ENCODE results near the gene GGCT.

GGCT gene

DNA sequence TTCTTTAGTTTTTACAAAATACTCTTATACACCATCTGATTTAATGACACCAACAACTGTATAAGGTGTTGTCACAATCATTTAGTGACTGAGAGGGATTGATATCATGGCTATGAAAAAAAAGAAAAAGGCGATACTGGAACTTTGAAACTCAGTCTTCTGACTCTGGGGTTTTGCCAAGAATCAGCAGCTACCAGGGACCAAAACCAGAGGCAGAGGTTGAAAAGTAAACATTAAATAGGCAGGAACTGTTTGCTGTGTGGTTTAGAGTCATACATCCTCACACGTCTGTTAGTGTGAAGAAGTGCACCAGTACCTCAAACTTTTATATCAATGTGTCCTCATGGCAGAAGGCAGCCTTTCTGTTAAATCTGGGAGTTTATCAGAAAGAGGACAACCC, 19.9 kb upstream of the GGCT start:
- Histone ChIP-seq H3K79me1 (ENCODE audit: low read length) (no peaks in the 10 kb centered on the region), H3K36me3 (ENCODE audit: control insufficient read depth in 1 of 2, insufficient read depth in 2 of 2, low read length in 2 of 2) (no peaks in the 10 kb centered on the region), H3K27ac (ENCODE audit: low read depth, low read length) (no peak overlapping the region), H4K12ac (ENCODE audit: low read depth, low read length) (no peak overlapping the region), H3K18ac (ENCODE audit: low read length) (no peak overlapping the region), H3K4me3 (ENCODE audit: low read depth, low read length) (no peak overlapping the region), H3K4me1 (ENCODE audit: control insufficient read depth in 1 of 2, insufficient read depth in 2 of 2, low read length in 2 of 2) (peaks cover 0 to 3% of the 10 kb centered on the region in 2 experiments), H2AFZ (ENCODE audit: insufficient read depth, low read length, poor library complexity) (no peak overlapping the region), H4K8ac (ENCODE audit: low read depth, low read length) (no peak overlapping the region), H3K23ac (ENCODE audit: low read length) (no peak overlapping the region), H2AK5ac (ENCODE audit: low read length) (no peak overlapping the region), H2BK120ac (ENCODE audit: insufficient read depth, low read length, poor library complexity) (no peak overlapping the region), H2BK12ac (ENCODE audit: low read length) (no peak overlapping the region), H3K4ac (ENCODE audit: low read depth, low read length) (no peak overlapping the region), H3K9me3 (ENCODE audit: insufficient read depth, low read depth, low read length) (no peaks in the 10 kb centered on the region), H3K9ac (ENCODE audit: low read length) (no peak overlapping the region), H3K27me3 (ENCODE audit: insufficient read depth, low read length) (no peaks in the 10 kb centered on the region), H3K14ac (ENCODE audit: low read length) (no peak overlapping the region), H3K4me2 (ENCODE audit: low read length) (no peak overlapping the region), H2BK5ac (ENCODE audit: low read depth, low read length, poor library complexity) (no peak overlapping the region), H3K79me2 (ENCODE audit: control insufficient read depth, insufficient read depth, low read length, poor library complexity) (no peaks in the 10 kb centered on the region), H4K91ac (ENCODE audit: low read depth, low read length) (no peak overlapping the region)
- WGBS (ENCODE audit: extremely low coverage, insufficient coverage, insufficient read length): no CpG with 5 or more reads among the region's 2 CpGs
- DNase-seq: no peak

DNA sequence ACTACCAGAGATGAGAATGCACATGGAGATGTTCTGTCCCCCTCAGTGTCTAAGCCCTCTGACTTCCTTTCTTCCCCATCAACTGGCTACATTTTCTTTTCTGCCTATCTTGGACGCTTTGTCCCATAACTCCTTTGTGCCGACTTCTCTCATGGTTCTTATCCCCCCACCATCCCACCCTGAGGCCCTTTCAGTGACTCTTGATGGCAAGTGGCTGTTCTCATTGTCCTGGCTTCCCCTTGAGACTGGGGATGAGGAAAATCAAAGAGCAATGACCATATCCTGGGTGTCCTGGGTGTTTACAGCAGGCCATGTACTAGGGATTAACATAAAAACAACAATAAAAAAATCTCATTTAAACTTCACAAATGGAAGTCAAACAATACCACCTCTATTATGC, 18.8 kb upstream of the GGCT start:
- Histone ChIP-seq H3K4ac (ENCODE audit: low read depth, low read length) (no peak overlapping the region), H2BK5ac (ENCODE audit: low read depth, low read length, poor library complexity) (no peak overlapping the region), H3K4me2 (ENCODE audit: low read length) (no peak overlapping the region), H3K23ac (ENCODE audit: low read length) (no peak overlapping the region), H2BK12ac (ENCODE audit: low read length) (no peak overlapping the region), H4K91ac (ENCODE audit: low read depth, low read length) (no peak overlapping the region), H3K9me3 (ENCODE audit: insufficient read depth, low read depth, low read length) (no peaks in the 10 kb centered on the region), H3K9ac (ENCODE audit: low read length) (no peak overlapping the region), H3K14ac (ENCODE audit: low read length) (no peak overlapping the region), H4K8ac (ENCODE audit: low read depth, low read length) (no peak overlapping the region), H3K18ac (ENCODE audit: low read length) (no peak overlapping the region), H3K4me1 (ENCODE audit: control insufficient read depth in 1 of 2, insufficient read depth in 2 of 2, low read length in 2 of 2) (peaks cover 0 to 3% of the 10 kb centered on the region in 2 experiments), H2AFZ (ENCODE audit: insufficient read depth, low read length, poor library complexity) (no peak overlapping the region), H4K12ac (ENCODE audit: low read depth, low read length) (no peak overlapping the region), H2BK120ac (ENCODE audit: insufficient read depth, low read length, poor library complexity) (no peak overlapping the region), H3K27ac (ENCODE audit: low read depth, low read length) (no peak overlapping the region), H3K4me3 (ENCODE audit: low read depth, low read length) (no peak overlapping the region), H3K36me3 (ENCODE audit: control insufficient read depth in 1 of 2, insufficient read depth in 2 of 2, low read length in 2 of 2) (no peaks in the 10 kb centered on the region), H3K79me2 (ENCODE audit: control insufficient read depth, insufficient read depth, low read length, poor library complexity) (no peaks in the 10 kb centered on the region), H3K27me3 (ENCODE audit: insufficient read depth, low read length) (no peaks in the 10 kb centered on the region), H2AK5ac (ENCODE audit: low read length) (no peak overlapping the region), H3K79me1 (ENCODE audit: low read length) (no peaks in the 10 kb centered on the region)
- WGBS (ENCODE audit: extremely low coverage, insufficient coverage, insufficient read length): no CpG with 5 or more reads among the region's 2 CpGs
- DNase-seq: no peak

DNA sequence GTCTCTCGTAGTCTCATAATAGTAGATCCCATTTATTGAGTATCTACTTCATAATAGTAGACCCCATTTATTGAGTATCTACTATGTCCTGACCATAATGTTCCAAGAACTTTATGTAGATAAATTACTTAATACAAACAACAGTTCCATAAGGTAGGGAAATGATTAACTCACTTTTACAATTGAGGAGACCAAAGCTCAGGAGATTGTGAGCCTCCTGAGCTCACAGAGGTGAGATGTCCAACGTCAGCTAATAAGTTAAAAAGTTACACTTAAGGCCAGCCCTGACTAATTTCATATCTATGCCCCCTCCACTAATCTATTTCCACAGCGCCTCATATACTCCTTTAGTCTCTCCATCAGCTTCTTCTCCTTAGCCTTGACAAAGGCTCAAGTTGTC, 17.5 kb upstream of the GGCT start:
- H3K4me1 ChIP-seq (ENCODE audit: control insufficient read depth in 1 of 2, insufficient read depth in 2 of 2, low read length in 2 of 2): peaks cover 0 to 3% of the 10 kb centered on the region in 2 experiments
- H2AK5ac ChIP-seq (ENCODE audit: low read length): no peak overlapping the region
- DNase-seq: no peak
- H2BK12ac ChIP-seq (ENCODE audit: low read length): no peak overlapping the region
- H4K12ac ChIP-seq (ENCODE audit: low read depth, low read length): no peak overlapping the region
- no peak overlapping the region for H3K27ac ChIP-seq (ENCODE audit: low read depth, low read length)
- WGBS (ENCODE audit: extremely low coverage, insufficient coverage, insufficient read length): no CpG with 5 or more reads among the region's 3 CpGs
- H4K91ac ChIP-seq (ENCODE audit: low read depth, low read length): no peak overlapping the region
- no peak overlapping the region for H3K14ac ChIP-seq (ENCODE audit: low read length)
- H3K9ac ChIP-seq (ENCODE audit: low read length): no peak overlapping the region
- no peaks in the 10 kb centered on the region for H3K79me2 ChIP-seq (ENCODE audit: control insufficient read depth, insufficient read depth, low read length, poor library complexity)
- no peak overlapping the region for H3K4ac ChIP-seq (ENCODE audit: low read depth, low read length)
- no peak overlapping the region for H2BK120ac ChIP-seq (ENCODE audit: insufficient read depth, low read length, poor library complexity)
- H3K4me3 ChIP-seq (ENCODE audit: low read depth, low read length): no peak overlapping the region
- no peaks in the 10 kb centered on the region for H3K79me1 ChIP-seq (ENCODE audit: low read length)
- no peak overlapping the region for H2AFZ ChIP-seq (ENCODE audit: insufficient read depth, low read length, poor library complexity)
- H3K36me3 ChIP-seq (ENCODE audit: control insufficient read depth in 1 of 2, insufficient read depth in 2 of 2, low read length in 2 of 2): no peaks in the 10 kb centered on the region
- H4K8ac ChIP-seq (ENCODE audit: low read depth, low read length): no peak overlapping the region
- H3K4me2 ChIP-seq (ENCODE audit: low read length): no peak overlapping the region
- H3K27me3 ChIP-seq (ENCODE audit: insufficient read depth, low read length): no peaks in the 10 kb centered on the region
- H3K18ac ChIP-seq (ENCODE audit: low read length): no peak overlapping the region
- H3K9me3 ChIP-seq (ENCODE audit: insufficient read depth, low read depth, low read length): no peaks in the 10 kb centered on the region
- no peak overlapping the region for H2BK5ac ChIP-seq (ENCODE audit: low read depth, low read length, poor library complexity)
- H3K23ac ChIP-seq (ENCODE audit: low read length): no peak overlapping the region

DNA sequence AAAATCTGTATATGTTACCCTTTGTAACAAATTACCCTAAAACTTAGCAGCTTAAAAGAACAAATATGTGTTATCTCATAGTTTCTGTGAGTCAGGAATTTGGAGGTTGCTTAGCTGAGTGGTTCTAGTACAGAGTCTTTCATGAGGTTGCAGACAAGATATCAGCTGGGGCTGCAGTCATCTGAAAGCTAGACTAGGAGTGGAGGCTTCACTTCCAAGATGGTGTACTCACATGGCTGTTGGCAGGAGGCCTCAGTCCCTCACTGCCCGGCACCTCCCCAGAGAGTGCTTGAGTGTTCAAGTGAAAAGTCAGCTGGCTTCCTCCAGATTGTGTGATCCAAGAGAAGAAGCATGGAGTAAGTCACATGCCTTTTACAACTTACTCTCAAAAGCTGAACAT, 16.9 kb upstream of the GGCT start:
- H3K4me2 ChIP-seq (ENCODE audit: low read length): no peak overlapping the region
- H3K27ac ChIP-seq (ENCODE audit: low read depth, low read length): no peak overlapping the region
- H3K36me3 ChIP-seq (ENCODE audit: control insufficient read depth in 1 of 2, insufficient read depth in 2 of 2, low read length in 2 of 2): no peaks in the 10 kb centered on the region
- no peak overlapping the region for H4K8ac ChIP-seq (ENCODE audit: low read depth, low read length)
- H3K4me3 ChIP-seq (ENCODE audit: low read depth, low read length): no peak overlapping the region
- WGBS (ENCODE audit: extremely low coverage, insufficient coverage, insufficient read length): no CpG with 5 or more reads among the region's 1 CpG
- peaks cover 0 to 3% of the 10 kb centered on the region in 2 experiments for H3K4me1 ChIP-seq (ENCODE audit: control insufficient read depth in 1 of 2, insufficient read depth in 2 of 2, low read length in 2 of 2)
- H2AK5ac ChIP-seq (ENCODE audit: low read length): no peak overlapping the region
- H3K23ac ChIP-seq (ENCODE audit: low read length): no peak overlapping the region
- no peak overlapping the region for H2BK12ac ChIP-seq (ENCODE audit: low read length)
- H2BK120ac ChIP-seq (ENCODE audit: insufficient read depth, low read length, poor library complexity): no peak overlapping the region
- no peaks in the 10 kb centered on the region for H3K79me2 ChIP-seq (ENCODE audit: control insufficient read depth, insufficient read depth, low read length, poor library complexity)
- H4K12ac ChIP-seq (ENCODE audit: low read depth, low read length): no peak overlapping the region
- no peak overlapping the region for H3K9ac ChIP-seq (ENCODE audit: low read length)
- H3K9me3 ChIP-seq (ENCODE audit: insufficient read depth, low read depth, low read length): no peaks in the 10 kb centered on the region
- H2AFZ ChIP-seq (ENCODE audit: insufficient read depth, low read length, poor library complexity): no peak overlapping the region
- H3K27me3 ChIP-seq (ENCODE audit: insufficient read depth, low read length): no peaks in the 10 kb centered on the region
- no peak overlapping the region for H3K18ac ChIP-seq (ENCODE audit: low read length)
- H4K91ac ChIP-seq (ENCODE audit: low read depth, low read length): no peak overlapping the region
- no peak overlapping the region for H3K4ac ChIP-seq (ENCODE audit: low read depth, low read length)
- no peak overlapping the region for H2BK5ac ChIP-seq (ENCODE audit: low read depth, low read length, poor library complexity)
- H3K14ac ChIP-seq (ENCODE audit: low read length): no peak overlapping the region
- H3K79me1 ChIP-seq (ENCODE audit: low read length): no peaks in the 10 kb centered on the region
- DNase-seq: peak in 1 of 2 donors; percentile 57
